ENCODE measurements around the gene CXorf51A.

DNA sequence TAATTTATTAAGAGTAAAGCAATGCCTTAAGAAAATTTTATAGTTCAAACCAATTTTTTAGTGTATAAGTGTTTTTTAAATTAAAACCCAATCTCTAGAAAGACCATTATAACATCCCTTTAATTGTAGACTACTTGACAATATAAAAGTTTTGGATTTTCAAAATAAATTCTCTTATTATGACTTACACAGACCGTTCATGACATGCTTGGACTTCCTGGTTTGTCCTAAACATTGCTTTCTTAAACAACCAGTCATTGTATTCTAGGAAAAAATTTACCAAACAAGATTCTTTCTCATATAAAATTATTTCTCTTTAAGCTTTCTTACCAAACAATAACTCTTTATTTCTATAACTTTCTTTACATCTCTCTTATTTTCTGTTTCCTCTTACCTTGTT is 49.0 kb upstream of the CXorf51A start:
- TF ChIP-seq, protein P1, sequence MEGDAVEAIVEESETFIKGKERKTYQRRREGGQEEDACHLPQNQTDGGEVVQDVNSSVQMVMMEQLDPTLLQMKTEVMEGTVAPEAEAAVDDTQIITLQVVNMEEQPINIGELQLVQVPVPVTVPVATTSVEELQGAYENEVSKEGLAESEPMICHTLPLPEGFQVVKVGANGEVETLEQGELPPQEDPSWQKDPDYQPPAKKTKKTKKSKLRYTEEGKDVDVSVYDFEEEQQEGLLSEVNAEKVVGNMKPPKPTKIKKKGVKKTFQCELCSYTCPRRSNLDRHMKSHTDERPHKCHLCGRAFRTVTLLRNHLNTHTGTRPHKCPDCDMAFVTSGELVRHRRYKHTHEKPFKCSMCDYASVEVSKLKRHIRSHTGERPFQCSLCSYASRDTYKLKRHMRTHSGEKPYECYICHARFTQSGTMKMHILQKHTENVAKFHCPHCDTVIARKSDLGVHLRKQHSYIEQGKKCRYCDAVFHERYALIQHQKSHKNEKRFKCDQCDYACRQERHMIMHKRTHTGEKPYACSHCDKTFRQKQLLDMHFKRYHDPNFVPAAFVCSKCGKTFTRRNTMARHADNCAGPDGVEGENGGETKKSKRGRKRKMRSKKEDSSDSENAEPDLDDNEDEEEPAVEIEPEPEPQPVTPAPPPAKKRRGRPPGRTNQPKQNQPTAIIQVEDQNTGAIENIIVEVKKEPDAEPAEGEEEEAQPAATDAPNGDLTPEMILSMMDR (IDR thresholded peaks at IDR 0.05): no peak
- TF ChIP-seq POLR2A (IDR thresholded peaks at IDR 0.05): no peak
